Measurements from ENCODE around the gene GUCA1A. TPM values are rescaled to one million over a fixed set of nuclear protein-coding genes. Genes with fewer than 3 reads are reported as not detected.
"Not testable (repeated sequence)": the region's sequence is repeated elsewhere in the genome, so short reads cannot be mapped to it uniquely, and the experiment has no call there.

The GUCA1A gene
- total RNA-seq, 1 experiment from 2014 or later: not detected

- H3K4me3 ChIP-seq: no peak overlapping the region
- peak; percentile 59 for DNase-seq
- no peaks in the 10 kb centered on the region for H3K27me3 ChIP-seq
- no peaks in the 10 kb centered on the region for H3K9me3 ChIP-seq
- H3K36me3 ChIP-seq: no peaks in the 10 kb centered on the region
Observed at GRCh38 chr6:42190554-42191183, 17.5 kb downstream of the GUCA1A start.

GRCh38 chr6:42192385-42192784 is 19.2 kb downstream of the GUCA1A start:
- not testable (repeated sequence) for H3K27me3 ChIP-seq, H3K9me3 ChIP-seq, DNase-seq, H3K4me3 ChIP-seq, H3K36me3 ChIP-seq

GRCh38 chr6:42193491-42193894 is 20.3 kb downstream of the GUCA1A start:
- H3K27me3 ChIP-seq: no peaks in the 10 kb centered on the region
- H3K9me3 ChIP-seq: no peaks in the 10 kb centered on the region
- peak; percentile 7 for DNase-seq
- H3K36me3 ChIP-seq: no peaks in the 10 kb centered on the region
- no peak overlapping the region for H3K4me3 ChIP-seq

- Histone ChIP-seq H3K27me3 (no peaks in the 10 kb centered on the region), H3K36me3 (no peaks in the 10 kb centered on the region), H3K4me3 (no peak overlapping the region), H3K9me3 (no peaks in the 10 kb centered on the region)
- no peak for DNase-seq
Observed at GRCh38 chr6:42194056-42194455, 20.9 kb downstream of the GUCA1A start.

DNA sequence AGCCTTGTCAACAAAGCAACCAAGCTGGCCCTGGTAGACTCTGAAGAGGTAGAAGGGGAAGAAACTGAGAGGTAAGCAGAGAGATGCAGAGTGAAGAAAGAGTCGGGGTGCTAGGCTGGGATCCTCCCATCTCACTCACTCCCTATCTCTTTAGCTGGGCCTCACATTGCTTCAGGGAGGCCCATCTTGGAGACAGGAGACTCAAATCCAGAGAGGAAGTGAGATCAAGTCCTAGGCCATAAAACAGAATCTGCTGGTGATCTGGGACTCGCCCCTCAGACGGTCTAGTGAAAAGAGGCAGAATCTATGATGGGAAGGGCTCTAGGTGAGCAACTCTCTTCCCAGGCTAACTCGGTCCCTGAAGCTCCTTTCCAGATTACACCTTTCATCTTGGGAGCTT is 22.3 kb downstream of the GUCA1A start:
- Histone ChIP-seq H3K27me3 (no peaks in the 10 kb centered on the region), H3K36me3 (no peaks in the 10 kb centered on the region), H3K9me3 (no peaks in the 10 kb centered on the region), H3K4me3 (no peak overlapping the region)
- DNase-seq: no peak

DNA sequence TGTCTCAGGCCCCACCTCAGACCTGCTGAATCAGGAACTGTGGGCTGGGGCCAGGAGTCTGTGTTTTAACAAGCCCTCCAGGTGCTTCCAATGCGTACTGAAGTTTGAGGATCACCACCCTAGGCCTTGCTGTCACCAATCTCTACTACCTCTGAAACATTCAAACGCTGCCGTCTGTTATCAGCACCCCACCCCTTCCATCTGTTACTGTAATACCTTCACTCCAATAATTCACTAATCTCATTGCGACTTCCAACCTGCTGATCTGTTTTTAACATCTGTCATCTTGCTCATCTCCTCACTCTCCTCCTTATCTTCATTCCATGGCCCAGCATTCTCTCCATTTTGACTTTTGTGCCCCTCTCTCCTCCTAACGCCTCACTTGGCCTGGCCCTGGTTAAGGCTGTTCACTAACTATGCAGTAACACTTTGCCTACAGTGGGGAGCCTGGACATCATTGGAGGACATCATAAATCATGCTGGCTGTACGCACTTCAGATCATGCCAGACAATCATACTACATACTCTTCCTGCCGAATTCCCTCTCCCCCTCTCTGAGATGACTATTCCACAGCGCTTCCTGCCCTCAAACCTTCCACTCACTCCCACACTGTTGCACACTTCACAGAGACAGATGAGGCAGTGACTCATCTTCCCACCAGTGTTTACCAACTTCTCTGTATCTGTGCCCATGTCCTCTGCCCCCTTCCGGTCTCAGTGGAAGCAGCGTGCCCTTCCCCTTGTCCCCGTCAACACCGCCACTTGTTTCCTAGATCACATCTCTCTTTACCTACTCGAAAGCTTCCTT is 24.6 kb downstream of the GUCA1A start:
- no peak overlapping the region for H3K4me3 ChIP-seq

GRCh38 chr6:42199106-42199981 is 26.2 kb downstream of the GUCA1A start:
- DNase-seq: peak; percentile 84
- no peaks in the 10 kb centered on the region for H3K9me3 ChIP-seq
- H3K36me3 ChIP-seq: no peaks in the 10 kb centered on the region; the same call in 1 of the 2 replicates
- H3K4me3 ChIP-seq: no peak overlapping the region
- H3K27me3 ChIP-seq: no peaks in the 10 kb centered on the region

More for the DNA sequence above, 24.6 kb downstream of the GUCA1A start:
- Histone ChIP-seq H3K27me3 (no peaks in the 10 kb centered on the region), H3K9me3 (no peaks in the 10 kb centered on the region), H3K36me3 (no peaks in the 10 kb centered on the region)
- DNase-seq: no peak

DNA sequence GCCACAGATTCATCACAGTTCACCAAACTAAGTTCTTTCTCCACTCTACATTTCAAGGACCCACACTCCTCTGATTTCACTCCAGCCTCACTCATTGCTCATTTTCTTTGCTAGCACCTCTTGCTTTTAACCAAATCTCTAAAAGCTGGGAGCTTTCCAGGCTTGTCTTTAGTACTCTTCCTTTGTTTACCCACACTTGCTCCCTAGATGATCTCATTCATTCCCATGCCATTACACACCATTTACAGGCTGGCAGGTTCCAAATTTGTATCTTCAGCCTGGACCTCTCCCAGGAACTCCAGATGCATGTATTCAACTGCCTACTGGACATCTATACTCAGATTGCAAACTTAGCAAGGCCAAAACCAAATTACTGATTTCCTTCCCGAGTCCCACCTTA is 26.9 kb downstream of the GUCA1A start:
- peak; percentile 75 for DNase-seq
- no peaks in the 10 kb centered on the region for H3K9me3 ChIP-seq
- H3K36me3 ChIP-seq: no peaks in the 10 kb centered on the region; the same call in 1 of the 2 replicates
- H3K4me3 ChIP-seq: no peak overlapping the region
- no peaks in the 10 kb centered on the region for H3K27me3 ChIP-seq

DNA sequence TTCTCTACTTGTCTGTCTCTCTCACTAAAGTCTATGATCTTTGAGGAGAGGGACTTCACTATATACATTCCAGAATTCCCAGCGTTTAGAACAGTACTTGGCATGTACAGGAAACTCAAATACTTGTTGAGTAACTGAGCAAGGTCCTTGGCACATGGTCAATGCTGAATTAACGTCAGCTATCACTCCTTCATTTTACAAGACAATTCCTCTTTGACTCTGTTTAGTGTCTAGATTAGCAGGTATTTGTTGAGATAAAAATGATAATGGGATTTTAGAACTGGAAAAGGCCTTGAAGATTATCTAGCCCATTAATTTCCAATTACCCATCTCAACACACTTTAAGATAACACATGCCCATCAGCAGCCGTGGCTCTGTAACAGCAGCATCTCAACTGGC is 28.2 kb downstream of the GUCA1A start:
- H3K36me3 ChIP-seq: peaks cover 6% of the 10 kb centered on the region
- H3K9me3 ChIP-seq: no peaks in the 10 kb centered on the region
- no peak overlapping the region for H3K4me3 ChIP-seq
- DNase-seq: peak; percentile 19
- H3K27me3 ChIP-seq: no peaks in the 10 kb centered on the region

DNA sequence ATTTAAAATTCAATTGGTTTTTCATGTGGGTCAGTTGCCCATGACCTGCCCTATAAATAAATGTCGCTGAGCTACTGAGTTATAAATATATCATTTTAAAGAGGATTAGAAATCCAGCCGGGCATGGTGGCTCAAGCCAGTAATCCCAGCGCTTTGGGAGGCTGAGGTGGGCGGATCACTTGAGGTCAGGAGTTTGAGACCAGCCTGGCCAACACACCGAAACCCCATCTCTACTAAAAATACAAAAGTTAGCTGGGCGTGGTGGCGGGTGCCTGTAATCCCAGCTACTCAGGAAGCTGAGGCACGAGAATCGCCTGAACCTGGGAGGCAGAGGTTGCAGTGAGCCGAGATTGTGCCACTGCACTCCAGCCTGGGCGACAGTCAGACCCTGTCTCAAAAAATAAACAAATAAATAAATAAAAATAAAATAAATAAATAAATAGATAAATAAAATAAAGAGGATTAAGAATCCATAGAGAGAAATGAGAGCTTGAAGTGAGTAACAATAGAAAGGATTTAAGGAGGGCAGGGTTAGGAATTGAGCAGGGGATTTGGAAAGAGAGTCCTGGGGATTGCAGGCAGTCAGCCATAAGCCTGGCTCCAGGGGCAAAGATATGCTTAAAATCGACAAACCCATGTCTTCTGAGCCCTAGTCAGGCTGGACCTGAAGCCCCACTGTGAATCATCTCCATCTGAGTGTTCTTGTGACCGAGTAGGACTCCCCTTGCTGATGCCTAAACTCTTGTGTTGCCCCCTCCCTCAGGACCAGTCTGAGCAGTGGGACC is 29.2 kb downstream of the GUCA1A start:
- not testable (repeated sequence) for H3K27me3 ChIP-seq, H3K4me3 ChIP-seq, H3K9me3 ChIP-seq, H3K36me3 ChIP-seq
- peak; percentile 16 for DNase-seq

DNA sequence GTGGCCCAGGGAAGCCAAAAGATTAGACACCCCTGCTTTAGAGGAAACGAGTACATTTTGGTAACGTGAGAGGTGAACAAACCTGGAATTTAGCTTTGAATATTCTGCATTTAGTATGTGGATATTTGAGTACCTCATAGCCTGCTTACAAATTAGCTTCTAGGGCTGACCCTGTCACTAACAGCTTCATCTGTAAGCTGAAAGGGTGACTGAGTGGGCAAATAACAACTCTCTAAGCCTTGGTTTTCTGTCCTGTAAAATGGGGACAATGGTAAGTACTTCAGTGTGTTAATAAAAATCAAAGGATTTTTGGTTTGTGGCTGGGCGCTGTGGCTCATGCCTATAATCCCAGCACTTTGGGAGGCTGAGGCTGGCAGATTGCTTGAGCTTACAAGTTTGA is 30.0 kb downstream of the GUCA1A start:
- Histone ChIP-seq H3K36me3 (peaks cover 13% of the 10 kb centered on the region), H3K9me3 (no peaks in the 10 kb centered on the region), H3K4me3 (no peak overlapping the region), H3K27me3 (no peaks in the 10 kb centered on the region)
- DNase-seq: no peak

DNA sequence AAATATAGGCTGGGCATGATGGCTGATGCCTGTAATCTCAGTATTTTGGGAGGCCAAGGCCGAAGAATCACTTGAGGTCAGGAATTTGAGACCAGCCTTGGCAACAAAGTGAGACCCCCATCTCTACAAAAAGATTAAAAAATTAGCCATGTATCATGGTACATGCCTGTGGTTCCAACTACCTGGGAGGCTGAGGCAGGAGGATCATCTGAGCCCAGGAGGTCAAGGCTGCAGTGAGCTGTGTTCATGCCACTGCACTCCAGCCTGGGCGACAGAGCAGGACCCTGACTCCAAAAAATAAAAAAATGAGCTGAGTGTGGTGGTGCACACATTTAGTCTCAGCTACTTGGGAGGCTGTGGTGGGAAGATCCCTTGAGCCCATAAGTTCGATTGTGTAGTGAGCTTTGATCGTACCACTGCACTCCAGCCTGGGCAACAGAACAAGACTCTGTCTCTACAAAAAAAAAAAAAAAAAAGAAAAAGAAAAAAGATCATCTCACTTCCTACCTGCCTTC is 31.7 kb downstream of the GUCA1A start:
- Histone ChIP-seq H3K4me3 (no peak overlapping the region), H3K9me3 (no peaks in the 10 kb centered on the region), H3K36me3 (peaks cover 28% of the 10 kb centered on the region), H3K27me3 (no peaks in the 10 kb centered on the region)
- no peak for DNase-seq

- H3K27me3 ChIP-seq, DNase-seq, H3K9me3 ChIP-seq, H3K4me3 ChIP-seq: not testable (repeated sequence)
- H3K36me3 ChIP-seq: peaks cover 43% of the 10 kb centered on the region
Observed at GRCh38 chr6:42207559-42207958, 34.4 kb downstream of the GUCA1A start.

GRCh38 chr6:42210551-42210950 is 37.4 kb downstream of the GUCA1A start:
- Histone ChIP-seq H3K36me3 (peaks cover 55% of the 10 kb centered on the region), H3K4me3 (no peak overlapping the region), H3K27me3 (no peaks in the 10 kb centered on the region), H3K9me3 (no peaks in the 10 kb centered on the region)
- no peak for DNase-seq

GRCh38 chr6:42211726-42212125 is 38.6 kb downstream of the GUCA1A start:
- H3K4me3 ChIP-seq: no peak overlapping the region
- no peaks in the 10 kb centered on the region for H3K9me3 ChIP-seq
- no peak for DNase-seq
- no peaks in the 10 kb centered on the region for H3K27me3 ChIP-seq
- peaks cover 47% of the 10 kb centered on the region for H3K36me3 ChIP-seq

- no peak overlapping the region for H3K4me3 ChIP-seq
- peaks cover 47% of the 10 kb centered on the region for H3K36me3 ChIP-seq
- no peaks in the 10 kb centered on the region for H3K9me3 ChIP-seq
- H3K27me3 ChIP-seq: no peaks in the 10 kb centered on the region
- no peak for DNase-seq
Observed at GRCh38 chr6:42212442-42212841, 39.3 kb downstream of the GUCA1A start.

Measured in MG63 (cell line).